ENCODE results near the gene ASMTL.

DNA sequence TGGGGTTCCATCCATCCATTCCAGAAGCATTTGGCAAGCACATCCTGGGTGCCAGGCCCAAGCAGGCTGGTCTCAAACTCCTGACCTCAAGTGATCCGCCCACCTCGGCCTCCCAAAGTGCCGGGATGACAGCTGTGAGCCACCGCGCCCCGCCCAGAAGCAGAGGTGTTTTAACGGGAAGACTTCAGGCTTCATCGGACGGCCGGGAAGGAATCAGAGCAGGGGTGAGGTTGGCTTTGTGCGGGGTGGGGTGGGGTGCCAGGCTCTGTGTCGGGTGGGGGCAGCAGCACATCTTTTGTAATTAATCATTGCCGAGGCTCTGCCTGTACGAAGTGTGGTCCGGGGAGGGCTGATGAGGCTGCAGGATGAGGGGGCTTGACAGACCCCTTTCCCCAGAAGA lies 55.7 kb downstream of the ASMTL start:
- TF ChIP-seq, protein P1, sequence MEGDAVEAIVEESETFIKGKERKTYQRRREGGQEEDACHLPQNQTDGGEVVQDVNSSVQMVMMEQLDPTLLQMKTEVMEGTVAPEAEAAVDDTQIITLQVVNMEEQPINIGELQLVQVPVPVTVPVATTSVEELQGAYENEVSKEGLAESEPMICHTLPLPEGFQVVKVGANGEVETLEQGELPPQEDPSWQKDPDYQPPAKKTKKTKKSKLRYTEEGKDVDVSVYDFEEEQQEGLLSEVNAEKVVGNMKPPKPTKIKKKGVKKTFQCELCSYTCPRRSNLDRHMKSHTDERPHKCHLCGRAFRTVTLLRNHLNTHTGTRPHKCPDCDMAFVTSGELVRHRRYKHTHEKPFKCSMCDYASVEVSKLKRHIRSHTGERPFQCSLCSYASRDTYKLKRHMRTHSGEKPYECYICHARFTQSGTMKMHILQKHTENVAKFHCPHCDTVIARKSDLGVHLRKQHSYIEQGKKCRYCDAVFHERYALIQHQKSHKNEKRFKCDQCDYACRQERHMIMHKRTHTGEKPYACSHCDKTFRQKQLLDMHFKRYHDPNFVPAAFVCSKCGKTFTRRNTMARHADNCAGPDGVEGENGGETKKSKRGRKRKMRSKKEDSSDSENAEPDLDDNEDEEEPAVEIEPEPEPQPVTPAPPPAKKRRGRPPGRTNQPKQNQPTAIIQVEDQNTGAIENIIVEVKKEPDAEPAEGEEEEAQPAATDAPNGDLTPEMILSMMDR (IDR thresholded peaks at IDR 0.05), result no peak
- no peak for TF ChIP-seq POLR2A (IDR thresholded peaks at IDR 0.05)
- no peak for TF ChIP-seq POLR2AphosphoS5 (IDR thresholded peaks at IDR 0.05)
- no peak for TF ChIP-seq EP300 (IDR thresholded peaks at IDR 0.05)

Data from gastroesophageal sphincter (tissue), 3 donors.